Measurements from ENCODE around the gene LETMD1. TPM values are rescaled to one million over a fixed set of nuclear protein-coding genes. Genes with fewer than 3 reads are reported as not detected.

The LETMD1 gene
- total and polyA plus RNA-seq, 2 of the 4 experiments (the other 2 are of a cell fraction) = 27.6 to 40.1 TPM

DNA sequence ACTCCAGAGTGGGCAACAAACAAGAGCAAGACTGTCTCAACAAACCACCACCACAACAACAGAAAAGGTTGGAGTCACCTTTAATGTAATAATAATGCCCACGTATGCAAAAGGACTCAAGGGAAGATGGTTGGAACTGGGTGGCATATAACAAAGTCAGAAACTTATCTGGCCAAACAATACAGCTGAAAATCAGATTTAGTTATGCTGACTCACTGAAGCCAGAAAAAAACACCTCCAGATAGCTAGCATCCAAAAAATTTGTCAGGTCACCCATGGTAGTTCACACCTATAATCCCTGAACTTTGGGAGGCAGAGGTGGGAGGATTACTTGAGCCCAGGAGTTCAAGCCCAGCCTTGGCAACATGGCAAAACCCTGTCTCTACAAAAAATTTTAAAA lies 46.3 kb upstream of the LETMD1 start:
- Histone ChIP-seq H4K91ac (ENCODE audit: insufficient read depth, low read depth, low read length) (no peak overlapping the region), H3K4me1 (ENCODE audit: control insufficient read depth, insufficient read depth, low read length) (peaks cover 2% of the 10 kb centered on the region; the same call in 1 of the 2 replicates), H3K79me1 (ENCODE audit: low read depth in 1 of 2, low read length in 2 of 2) (peaks cover 0 to 18% of the 10 kb centered on the region in 2 experiments; a peak in 2 of 4 replicates), H2BK5ac (ENCODE audit: low read depth, low read length, poor library complexity, severe bottlenecking) (no peak overlapping the region), H3K23ac (ENCODE audit: low read depth, low read length) (no peak overlapping the region), H4K5ac (ENCODE audit: low read depth, low read length) (no peak overlapping the region), H3K4me3 (ENCODE audit: insufficient read depth, low read depth, low read length) (no peak overlapping the region), H3K56ac (ENCODE audit: extremely low read depth, insufficient read depth, low read length) (no peak overlapping the region), H3K9me3 (ENCODE audit: control insufficient read depth, insufficient read depth, low read length) (no peaks in the 10 kb centered on the region), H3K36me3 (ENCODE audit: control insufficient read depth, insufficient read depth, low read length) (peaks cover 32% of the 10 kb centered on the region), H2AFZ (replicated peaks; ENCODE audit: low read length, poor library complexity) (no peak overlapping the region), H3K4ac (ENCODE audit: low read depth, low read length) (no peak overlapping the region), H2AK9ac (replicated peaks; ENCODE audit: low read depth, low read length, poor library complexity) (no peak overlapping the region), H3K14ac (replicated peaks; ENCODE audit: low read depth, low read length) (no peak overlapping the region), H4K8ac (ENCODE audit: low read depth in 2 of 2, low read length in 2 of 2) (no peak overlapping the region), H2BK15ac (ENCODE audit: low read depth, low read length) (no peak overlapping the region), H3K18ac (ENCODE audit: low read depth, low read length) (no peak overlapping the region), H2AK5ac (ENCODE audit: low read depth, low read length) (no peak overlapping the region), H3K27me3 (ENCODE audit: control insufficient read depth, insufficient read depth, low read length) (no peaks in the 10 kb centered on the region), H3K4me2 (ENCODE audit: low read depth, low read length) (no peak overlapping the region), H3K9ac (ENCODE audit: low read depth, low read length) (no peak overlapping the region), H2BK20ac (ENCODE audit: low read depth, low read length) (no peak overlapping the region; the same call in 1 of the 2 replicates), H3K9me1 (ENCODE audit: insufficient read depth, low read length) (peaks cover 5% of the 10 kb centered on the region; the same call in 1 of the 2 replicates), H3K27ac (ENCODE audit: insufficient read depth, low read length) (no peak overlapping the region), H4K20me1 (ENCODE audit: insufficient read depth, low read length) (no peaks in the 10 kb centered on the region), H2BK120ac (ENCODE audit: low read depth, low read length) (no peak overlapping the region)
- POLR2A ChIA-PET (ENCODE audit: unreplicated experiment) = no interaction called here
- in situ Hi-C loops (cut with MboI; ENCODE audit: low sequenced_read_pairs) (no loop called here), intact Hi-C loops (cut with micrococcal nuclease) (no loop called here), dilution Hi-C loops (cut with HindIII; ENCODE audit: low sequenced_read_pairs, unreplicated experiment) (no loop called here)
- BruUV-seq (replicated peaks) = no TSS peak
- no CpG with 5 or more reads among the region's 1 CpG for WGBS, 2 experiments (ENCODE audit: extremely low coverage in 2 of 2, insufficient read length in 1 of 2)
- CTCF ChIA-PET = interaction anchor here (0.6 kb wide), 2 partner anchors 19 to 1937 kb away, joined by 3 to 4 read pairs; no protein-coding TSS in a partner anchor
- DNase-seq (no peak), ATAC-seq (ENCODE audit: low read depth) (no peak)
- TF ChIP-seq RFX5 (IDR thresholded peaks at IDR 0.05; ENCODE audit: low read depth, low read length) = no peak
- TF ChIP-seq, protein P1, sequence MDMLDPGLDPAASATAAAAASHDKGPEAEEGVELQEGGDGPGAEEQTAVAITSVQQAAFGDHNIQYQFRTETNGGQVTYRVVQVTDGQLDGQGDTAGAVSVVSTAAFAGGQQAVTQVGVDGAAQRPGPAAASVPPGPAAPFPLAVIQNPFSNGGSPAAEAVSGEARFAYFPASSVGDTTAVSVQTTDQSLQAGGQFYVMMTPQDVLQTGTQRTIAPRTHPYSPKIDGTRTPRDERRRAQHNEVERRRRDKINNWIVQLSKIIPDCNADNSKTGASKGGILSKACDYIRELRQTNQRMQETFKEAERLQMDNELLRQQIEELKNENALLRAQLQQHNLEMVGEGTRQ (IDR thresholded peaks at IDR 0.05; ENCODE audit: low read depth, low read length) = no peak
- TF ChIP-seq FOS (IDR thresholded peaks at IDR 0.05; ENCODE audit: low read depth, low read length) = no peak
- no peak for TF ChIP-seq RAD21 (IDR thresholded peaks at IDR 0.05; ENCODE audit: low read length)

All from IMR-90 (cell line).